Activated CD4-positive, alpha-beta T cell treated with anti-CD3 and anti-CD28 coated beads, Interleukin-2, amount 50 U/mL, for 4 hours (primary cell): ENCODE data around the gene B3GNT5.

ENCODE experiments used
- DNase-seq, 2 experiments: peaks; one replicate each; pipeline ENCODE4 v3.0.0-alpha.2; 2020

Gene B3GNT5

GRCh38 chr3:183230826-183231225 lies 22.2 kb upstream of the B3GNT5 start:
- DNase-seq: no peak

GRCh38 chr3:183233966-183234365 lies 19.1 kb upstream of the B3GNT5 start:
- no peak for DNase-seq

DNA sequence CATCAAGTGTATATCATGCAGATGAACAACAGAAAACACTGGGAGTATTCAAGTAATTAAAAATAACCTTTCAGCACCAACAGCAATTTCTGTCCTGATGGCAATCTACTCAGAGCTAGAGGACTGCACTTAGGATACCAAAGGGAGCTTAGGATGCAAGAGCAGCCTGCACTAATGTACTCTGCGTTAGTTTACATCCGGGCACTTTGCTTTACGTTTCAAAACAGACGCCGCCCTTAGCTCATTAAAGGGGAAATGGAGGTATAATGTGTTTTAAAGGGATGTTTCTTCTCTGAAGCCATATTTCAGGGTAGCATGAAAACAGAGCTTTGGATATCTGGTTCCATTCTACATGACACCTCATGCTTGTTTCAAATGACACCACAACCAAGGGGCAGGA lies 14.0 kb upstream of the B3GNT5 start:
- no peak for DNase-seq

- no peak for DNase-seq
Observed at GRCh38 chr3:183242431-183242830, 10.6 kb upstream of the B3GNT5 start.

GRCh38 chr3:183244219-183244618 lies 8.8 kb upstream of the B3GNT5 start:
- no peak for DNase-seq

- no peak for DNase-seq
Observed at GRCh38 chr3:183244981-183245476, 8.0 kb upstream of the B3GNT5 start.

DNA sequence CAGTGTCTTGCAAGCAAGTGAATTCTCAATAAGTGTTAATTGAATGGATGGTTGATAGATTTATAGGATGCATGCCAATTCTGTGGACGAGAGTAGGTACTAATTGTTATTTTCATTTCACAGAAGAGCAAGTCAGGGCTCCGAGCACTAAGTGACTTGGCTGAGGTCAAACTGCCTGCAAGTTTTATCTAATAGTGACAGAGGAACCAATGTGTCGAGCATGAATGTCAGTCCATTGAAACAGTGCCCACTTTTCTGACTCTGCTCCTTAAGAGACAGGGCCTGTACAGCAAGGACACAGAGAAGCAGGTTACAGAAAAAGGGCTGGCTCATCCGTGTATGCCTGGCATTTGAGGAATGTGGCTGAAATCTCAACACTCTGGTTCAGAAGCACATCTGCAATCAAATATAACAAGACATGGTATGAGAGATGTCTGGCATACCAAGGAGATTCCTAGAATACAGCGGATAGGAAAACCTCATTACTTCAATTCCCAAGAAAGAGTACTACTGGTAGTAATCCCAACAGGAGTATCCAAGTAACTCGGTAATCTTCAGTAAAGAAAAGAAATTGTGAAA lies 6.0 kb upstream of the B3GNT5 start:
- no peak for DNase-seq

- no peak for DNase-seq
Observed at GRCh38 chr3:183249006-183249718, 3.9 kb upstream of the B3GNT5 start.

DNA sequence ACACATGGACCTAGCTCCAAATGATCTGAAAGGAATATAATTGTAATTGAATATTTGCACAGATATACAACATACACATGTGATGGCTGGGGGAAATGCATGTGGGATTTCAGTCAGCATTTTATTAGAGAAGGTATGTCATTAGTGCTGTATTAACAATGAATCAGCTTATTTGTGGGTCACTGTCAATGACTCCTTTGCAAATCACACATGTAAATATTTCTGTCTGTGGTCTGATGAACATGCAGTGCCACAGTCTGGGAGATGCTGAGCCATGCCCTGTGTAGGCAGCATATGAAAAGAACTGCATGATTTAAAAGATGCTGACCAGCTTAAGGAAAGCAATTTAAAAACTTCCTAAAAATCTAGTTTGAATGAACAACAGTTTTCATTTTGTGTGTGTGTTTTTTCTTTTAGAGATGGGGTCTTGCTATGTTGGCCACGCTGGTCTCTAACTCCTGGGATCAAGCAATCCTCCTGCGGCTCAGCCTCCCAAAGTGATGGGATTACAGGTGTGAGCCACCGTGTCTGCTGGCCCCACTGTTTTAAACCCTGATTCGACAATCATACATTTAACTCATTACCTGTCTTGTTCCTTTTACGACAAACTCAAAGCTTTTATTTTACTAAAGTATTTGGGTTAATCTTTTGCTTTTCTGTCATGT lies 803 bp upstream of the B3GNT5 start:
- DNase-seq: no peak

DNA sequence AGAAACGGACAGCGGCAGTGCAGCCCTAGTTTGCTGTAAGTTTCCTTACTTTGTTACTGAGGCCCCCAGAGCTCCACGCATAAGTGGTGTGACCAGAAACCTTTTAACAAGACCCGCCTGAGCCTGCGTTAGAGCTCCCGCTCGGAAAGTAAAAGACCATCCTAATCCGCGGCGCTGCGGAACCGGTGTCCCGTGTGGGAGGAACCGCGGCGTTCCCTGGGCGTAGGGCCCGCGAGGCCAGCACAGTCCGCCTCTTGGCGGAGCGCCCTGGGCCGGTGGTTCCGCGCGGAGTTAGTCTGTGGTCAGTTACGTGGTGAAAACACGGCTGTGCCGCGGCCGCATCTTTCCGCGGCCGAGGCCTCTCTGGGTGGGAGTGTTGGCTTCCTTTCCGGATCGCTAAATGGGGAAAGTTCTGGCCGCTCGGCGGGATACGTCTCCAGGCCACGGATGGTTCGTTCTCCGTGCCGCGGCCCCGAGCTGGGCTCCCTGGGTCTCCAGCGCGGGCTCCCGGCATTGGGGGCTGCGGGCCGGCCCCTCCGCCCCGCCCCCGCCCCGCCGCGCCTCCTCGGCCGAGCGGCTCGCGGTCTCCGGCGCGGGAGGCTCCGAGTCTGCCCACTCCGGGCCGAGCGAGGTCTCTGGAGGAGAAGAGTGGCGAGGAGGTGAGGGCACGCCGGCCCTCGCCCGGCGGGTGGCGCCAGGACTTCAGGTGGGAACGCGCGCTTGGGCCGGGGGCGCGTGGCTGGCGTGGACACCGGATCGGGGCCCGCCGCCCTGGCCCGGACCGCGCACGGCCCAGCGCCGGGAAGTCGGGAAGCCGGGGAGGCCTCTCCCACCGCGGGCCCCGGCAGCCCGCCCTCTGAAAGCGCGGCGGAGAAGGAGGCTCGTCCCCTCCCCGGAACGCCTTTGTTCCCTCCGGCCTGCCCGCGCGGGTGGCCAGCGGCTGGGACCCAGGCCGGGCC lies 754 bp downstream of the B3GNT5 start:
- DNase-seq: peak in 1 of 2 experiments; percentile 11

- DNase-seq: no peak
Observed at GRCh38 chr3:183254487-183255347, 1.7 kb downstream of the B3GNT5 start.

- DNase-seq: no peak
Observed at GRCh38 chr3:183255348-183255730, 2.3 kb downstream of the B3GNT5 start.

GRCh38 chr3:183259087-183259486 lies 6.0 kb downstream of the B3GNT5 start:
- no peak for DNase-seq

DNA sequence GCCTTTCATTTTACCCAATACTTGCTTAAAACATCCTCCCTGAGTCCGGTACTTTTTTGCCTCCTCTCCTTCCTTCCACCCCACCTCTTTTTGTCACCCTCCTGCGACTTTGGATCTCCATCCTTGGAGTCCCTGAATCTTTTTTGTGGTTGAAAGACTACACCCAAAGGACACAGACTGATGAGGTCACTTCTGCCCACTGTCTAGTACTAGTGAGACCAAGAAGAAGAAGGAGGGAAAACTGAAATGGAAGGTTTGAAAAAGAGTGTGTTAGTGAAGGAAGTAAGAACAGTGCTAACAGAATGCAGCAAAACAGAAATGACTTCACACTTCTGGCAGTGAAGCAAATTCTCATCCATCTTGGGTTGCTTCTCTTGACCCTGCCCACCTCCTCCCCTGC lies 6.6 kb downstream of the B3GNT5 start:
- no peak for DNase-seq

- DNase-seq: no peak
Observed at GRCh38 chr3:183260167-183260904, 7.3 kb downstream of the B3GNT5 start.

GRCh38 chr3:183261151-183261724 lies 8.2 kb downstream of the B3GNT5 start:
- DNase-seq: no peak

DNA sequence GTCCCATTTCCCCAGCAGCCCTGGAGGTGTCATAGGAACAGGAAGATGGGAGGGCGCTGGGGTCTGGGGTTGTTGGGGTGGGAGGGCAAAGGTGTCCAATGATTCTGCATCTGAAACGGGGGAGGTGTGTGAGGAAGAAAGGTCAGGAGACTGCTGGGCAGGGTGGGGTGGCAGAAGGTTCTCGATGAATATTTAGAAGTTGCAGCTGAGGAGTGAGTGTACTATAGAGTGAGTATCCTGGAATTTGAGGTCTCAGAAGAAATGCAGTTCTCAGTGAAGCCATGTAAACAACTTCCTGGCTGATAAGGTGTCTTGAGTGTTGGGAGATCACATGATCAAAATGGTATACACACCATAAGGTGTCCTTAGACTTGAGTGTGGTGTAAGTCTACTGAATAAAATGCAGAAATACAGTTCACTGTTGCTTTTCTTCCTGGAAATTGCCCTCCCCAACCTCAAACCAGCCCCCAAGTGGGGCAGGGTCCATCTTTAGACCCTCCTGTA lies 9.9 kb downstream of the B3GNT5 start:
- DNase-seq: no peak

- DNase-seq: no peak
Observed at GRCh38 chr3:183264268-183264667, 11.2 kb downstream of the B3GNT5 start.

DNA sequence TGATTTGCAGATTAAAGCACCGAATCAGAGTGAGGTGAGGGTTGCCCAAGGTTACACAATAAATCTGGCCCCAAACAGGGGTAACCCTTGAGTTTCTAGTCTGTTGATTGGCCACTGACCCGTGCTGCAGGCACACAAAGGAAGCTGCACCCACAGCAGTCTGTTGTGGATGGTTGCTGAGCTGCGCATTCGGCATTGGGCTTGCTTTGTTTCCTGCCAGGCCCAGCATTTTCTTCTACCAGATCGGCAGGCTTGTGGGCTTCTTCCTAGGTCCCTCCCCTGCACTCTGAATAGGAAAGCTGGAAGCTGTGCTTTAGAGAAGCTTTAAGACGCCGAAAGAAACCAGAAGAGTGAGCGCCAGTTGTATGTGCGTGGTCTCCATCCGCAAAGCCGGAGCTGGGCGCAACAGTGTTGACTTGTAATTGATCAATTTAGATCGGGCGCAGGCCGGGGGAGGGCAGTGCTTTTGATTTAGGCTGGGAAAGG lies 12.1 kb downstream of the B3GNT5 start:
- DNase-seq: no peak

- peak in 1 of 2 experiments; percentile 34 for DNase-seq
Observed at GRCh38 chr3:183265834-183266417, 12.9 kb downstream of the B3GNT5 start.
